Left ventricle myocardium superior (tissue), 1 donor: ENCODE results near the gene HECTD3. TPM values are rescaled to one million over a fixed set of nuclear protein-coding genes. Genes with fewer than 3 reads are reported as not detected.
"Not testable (repeated sequence)": the region's sequence is repeated elsewhere in the genome, so short reads cannot be mapped to it uniquely, and the experiment has no call there.

Source experiments
- ATAC-seq: fragments of 200-7000 bp; cut with Tn5 transposase; one replicate; pipeline ENCODE4 v1.9.1; 2020; ENCODE audit warnings: mild to moderate bottlenecking, moderate library complexity
- DNase-seq: peaks from one replicate; pipeline ENCODE4 v3.0.0-alpha.2; 2020
- intact Hi-C: fragments of 100-400 bp; cut with micrococcal nuclease; formaldehyde crosslinking; loops from one replicate; pipeline ENCODE4 v1.11.0; 2022
- total RNA-seq: library from RNA; stranded (reverse); fragmentation: NEBNext Ultra II Directional; extraction: Animal tissue kit (Norgen Biotek cat#: 25700); gene quantifications from one replicate; pipeline ENCODE4 v1.2.1, GENCODE V29; 2021
- donor health status: DM: no; HTN: yes; CAD: no; lungs with severe emphysema.

The HECTD3 gene
- total RNA-seq, 1 donor from 2014 or later = 23.7 TPM

- DNase-seq, intact Hi-C loops, ATAC-seq: not testable (repeated sequence)
These were observed 9.5 kb downstream of the HECTD3 start for GRCh38 chr1:45001576-45001975.

- DNase-seq (no peak), ATAC-seq (peak; percentile 46)
- intact Hi-C loops = no loop called here
These were observed 10.1 kb downstream of the HECTD3 start for GRCh38 chr1:45001011-45001481.

GRCh38 chr1:44999232-44999631 is 11.9 kb downstream of the HECTD3 start:
- no peak for ATAC-seq
- no peak for DNase-seq
- intact Hi-C loops = no loop called here

- intact Hi-C loops = no loop called here
- no peak for ATAC-seq
- DNase-seq = no peak
These were observed 15.5 kb downstream of the HECTD3 start for GRCh38 chr1:44995467-44996238.

- DNase-seq = no peak
- intact Hi-C loops = no loop called here
- peak; percentile 57 for ATAC-seq
These were observed 16.7 kb downstream of the HECTD3 start for GRCh38 chr1:44994309-44994898.

- intact Hi-C loops = no loop called here
- DNase-seq = no peak
- ATAC-seq = no peak
These were observed 22.5 kb downstream of the HECTD3 start for GRCh38 chr1:44988531-44989156.

- ATAC-seq = peak; percentile 69
- intact Hi-C loops = no loop called here
- DNase-seq = no peak
These were observed 25.3 kb downstream of the HECTD3 start for GRCh38 chr1:44985747-44986359.

- ATAC-seq, intact Hi-C loops, DNase-seq: not testable (repeated sequence)
These were observed 33.8 kb downstream of the HECTD3 start for GRCh38 chr1:44977372-44977771.

GRCh38 chr1:44976252-44976651 is 34.9 kb downstream of the HECTD3 start:
- DNase-seq = no peak
- intact Hi-C loops = no loop called here
- no peak for ATAC-seq

GRCh38 chr1:44973645-44974044 is 37.5 kb downstream of the HECTD3 start:
- ATAC-seq = no peak
- intact Hi-C loops = no loop called here
- no peak for DNase-seq

GRCh38 chr1:44970317-44970716 is 40.8 kb downstream of the HECTD3 start:
- intact Hi-C loops = no loop called here
- DNase-seq (no peak), ATAC-seq (no peak)

GRCh38 chr1:44964396-44964795 is 46.7 kb downstream of the HECTD3 start:
- DNase-seq = no peak
- ATAC-seq = no peak
- intact Hi-C loops = no loop called here

GRCh38 chr1:44962729-44963128 is 48.4 kb downstream of the HECTD3 start:
- ATAC-seq = no peak
- intact Hi-C loops = no loop called here
- no peak for DNase-seq

GRCh38 chr1:44962022-44962421 is 49.1 kb downstream of the HECTD3 start:
- intact Hi-C loops, ATAC-seq, DNase-seq: not testable (repeated sequence)

- intact Hi-C loops = not testable (repeated sequence)
These were observed 53.6 kb downstream of the HECTD3 start for GRCh38 chr1:44957566-44957965.

GRCh38 chr1:44956077-44956476 is 55.0 kb downstream of the HECTD3 start:
- intact Hi-C loops, ATAC-seq, DNase-seq: not testable (repeated sequence)

More at GRCh38 chr1:44957566-44957965, 53.6 kb downstream of the HECTD3 start:
- DNase-seq, ATAC-seq: not testable (repeated sequence)
